HepG2 (cell line): ENCODE data around the gene ASB14. TPM values are rescaled to one million over a fixed set of nuclear protein-coding genes. Genes with fewer than 3 reads are reported as not detected.

Experiments used
- AGO1 ChIP-seq: fragments of 200-400 bp; formaldehyde crosslinking; IDR thresholded peaks from 2 replicates; pipeline ENCODE4 v1.6.1; 2017; ENCODE audit warnings: mild to moderate bottlenecking, low read depth, low read length, moderate library complexity; ENCODE audit not compliant: poor library complexity, severe bottlenecking
- BATF2 ChIP-seq: sonication (generic); formaldehyde crosslinking; IDR thresholded peaks from 2 replicates; pipeline ENCODE4 v1.8.0; 2022; ENCODE audit warnings: mild to moderate bottlenecking, missing genetic modification reagents, moderate library complexity
- REPIN1 ChIP-seq: sonication (generic); formaldehyde crosslinking; IDR thresholded peaks from 2 replicates; pipeline ENCODE4 v1.8.0; 2022; ENCODE audit warnings: missing genetic modification reagents, low read depth, mild to moderate bottlenecking, borderline replicate concordance
- RFX3 ChIP-seq: IDR thresholded peaks from 2 replicates; pipeline ENCODE4 v1.6.1; 2016; ENCODE audit warnings: missing biosample characterization, missing genetic modification reagents
- ZFP62 ChIP-seq: sonication (generic); formaldehyde crosslinking; IDR thresholded peaks from 2 replicates; pipeline ENCODE4 v1.4.0; 2020; ENCODE audit warnings: missing genetic modification reagents
- ZKSCAN1 ChIP-seq: fragments of 150-350 bp; IDR thresholded peaks from 2 replicates; pipeline ENCODE4 v1.6.1; 2014; ENCODE audit warnings: low read length
- ZNF263 ChIP-seq: sonication (generic); formaldehyde crosslinking; IDR thresholded peaks from 2 replicates; pipeline ENCODE4 v1.4.0; 2020; ENCODE audit warnings: missing genetic modification reagents
- polyA plus RNA-seq, 8 experiments: library from polyadenylated mRNA; depleted of rRNA in 3 of 8; stranded (reverse) in 7 of 8; unstranded in 1 of 8; fragments of >200 nt; fragmentation: Illumina TruSeq in 4 of 8; extraction: Trizol in 4 of 8; gene quantifications; 2 replicates each; pipeline versions ENCODE4 v1.2.1 to v1.2.3, GENCODE V29; 2011 to 2016; ENCODE audit warnings: low read depth in 4 of 8, missing spikeins in 1 of 8, mixed read lengths in 1 of 8; ENCODE audit not compliant: insufficient read depth in 1 of 8
- total RNA-seq, 5 experiments: library from RNA; depleted of rRNA; stranded (reverse); fragments of >200 nt; fragmentation: Illumina TruSeq; extraction: Trizol; gene quantifications; 2 replicates each; pipeline ENCODE4 v1.2.3, GENCODE V29; 2016; ENCODE audit warnings: low read depth in 1 of 5
- TF ChIP-seq, protein P1 (sequence below), 2 experiments: sonication (generic) in 1 of 2; formaldehyde crosslinking in 1 of 2; IDR thresholded peaks; 2 replicates each; pipeline versions ENCODE4 v1.4.0 to v1.6.1; 2016 to 2020; ENCODE audit warnings: borderline replicate concordance in 1 of 2, low read depth in 1 of 2, mild to moderate bottlenecking in 1 of 2, missing genetic modification reagents in 1 of 2
- TF ChIP-seq, protein P2 (sequence below): sonication (generic); formaldehyde crosslinking; IDR thresholded peaks from 2 replicates; pipeline ENCODE4 v1.4.0; 2020; ENCODE audit warnings: missing genetic modification reagents

ASB14 gene
- total and polyA plus RNA-seq, 2 of the 13 experiments (the other 11 are each of a cell fraction or from before 2014, with no cell fraction given): not detected

DNA sequence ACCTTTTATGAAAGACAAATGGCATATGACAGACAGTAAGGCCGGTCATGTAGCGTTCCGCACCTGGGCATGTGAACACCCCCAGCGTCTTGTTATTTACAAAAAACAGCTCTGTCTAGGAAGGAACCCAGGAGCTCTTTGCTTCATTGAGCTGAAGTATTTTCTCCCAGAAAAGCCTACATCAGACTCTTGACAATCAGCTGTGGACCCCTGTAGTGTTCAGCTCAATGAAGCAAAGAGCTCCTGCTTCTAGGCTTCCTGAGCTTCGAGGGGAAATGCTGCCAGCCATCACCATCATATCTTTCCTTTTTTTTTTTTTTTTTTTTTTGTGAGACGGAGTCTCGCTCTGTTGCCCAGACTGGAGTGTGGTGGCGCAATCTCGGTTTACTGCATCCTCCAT lies 4.1 kb downstream of the ASB14 start (continued):
- TF ChIP-seq, protein P1, sequence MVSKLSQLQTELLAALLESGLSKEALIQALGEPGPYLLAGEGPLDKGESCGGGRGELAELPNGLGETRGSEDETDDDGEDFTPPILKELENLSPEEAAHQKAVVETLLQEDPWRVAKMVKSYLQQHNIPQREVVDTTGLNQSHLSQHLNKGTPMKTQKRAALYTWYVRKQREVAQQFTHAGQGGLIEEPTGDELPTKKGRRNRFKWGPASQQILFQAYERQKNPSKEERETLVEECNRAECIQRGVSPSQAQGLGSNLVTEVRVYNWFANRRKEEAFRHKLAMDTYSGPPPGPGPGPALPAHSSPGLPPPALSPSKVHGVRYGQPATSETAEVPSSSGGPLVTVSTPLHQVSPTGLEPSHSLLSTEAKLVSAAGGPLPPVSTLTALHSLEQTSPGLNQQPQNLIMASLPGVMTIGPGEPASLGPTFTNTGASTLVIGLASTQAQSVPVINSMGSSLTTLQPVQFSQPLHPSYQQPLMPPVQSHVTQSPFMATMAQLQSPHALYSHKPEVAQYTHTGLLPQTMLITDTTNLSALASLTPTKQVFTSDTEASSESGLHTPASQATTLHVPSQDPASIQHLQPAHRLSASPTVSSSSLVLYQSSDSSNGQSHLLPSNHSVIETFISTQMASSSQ (IDR thresholded peaks at IDR 0.05; ENCODE audit: low read depth): no peak
- TF ChIP-seq, protein P1 (CRISPR knock-in tag; IDR thresholded peaks at IDR 0.05; ENCODE audit: borderline replicate concordance): no peak
- TF ChIP-seq REPIN1 (CRISPR knock-in tag) (no peak), RFX3 (CRISPR knock-in tag) (no peak), BATF2 (no peak), ZNF263 (no peak), AGO1 (no peak), ZKSCAN1 (no peak), ZFP62 (CRISPR knock-in tag) (no peak)
- TF ChIP-seq, protein P2, sequence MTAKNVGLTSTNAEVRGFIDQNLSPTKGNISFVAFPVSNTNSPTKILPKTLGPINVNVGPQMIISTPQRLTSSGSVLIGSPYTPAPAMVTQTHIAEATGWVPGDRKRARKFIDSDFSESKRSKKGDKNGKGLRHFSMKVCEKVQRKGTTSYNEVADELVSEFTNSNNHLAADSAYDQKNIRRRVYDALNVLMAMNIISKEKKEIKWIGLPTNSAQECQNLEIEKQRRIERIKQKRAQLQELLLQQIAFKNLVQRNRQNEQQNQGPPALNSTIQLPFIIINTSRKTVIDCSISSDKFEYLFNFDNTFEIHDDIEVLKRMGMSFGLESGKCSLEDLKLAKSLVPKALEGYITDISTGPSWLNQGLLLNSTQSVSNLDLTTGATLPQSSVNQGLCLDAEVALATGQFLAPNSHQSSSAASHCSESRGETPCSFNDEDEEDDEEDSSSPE (CRISPR knock-in tag): no peak
- TF ChIP-seq, all 625 proteins: peak for 0
